Measurements from ENCODE around the gene TXNDC5.

TXNDC5 gene

DNA sequence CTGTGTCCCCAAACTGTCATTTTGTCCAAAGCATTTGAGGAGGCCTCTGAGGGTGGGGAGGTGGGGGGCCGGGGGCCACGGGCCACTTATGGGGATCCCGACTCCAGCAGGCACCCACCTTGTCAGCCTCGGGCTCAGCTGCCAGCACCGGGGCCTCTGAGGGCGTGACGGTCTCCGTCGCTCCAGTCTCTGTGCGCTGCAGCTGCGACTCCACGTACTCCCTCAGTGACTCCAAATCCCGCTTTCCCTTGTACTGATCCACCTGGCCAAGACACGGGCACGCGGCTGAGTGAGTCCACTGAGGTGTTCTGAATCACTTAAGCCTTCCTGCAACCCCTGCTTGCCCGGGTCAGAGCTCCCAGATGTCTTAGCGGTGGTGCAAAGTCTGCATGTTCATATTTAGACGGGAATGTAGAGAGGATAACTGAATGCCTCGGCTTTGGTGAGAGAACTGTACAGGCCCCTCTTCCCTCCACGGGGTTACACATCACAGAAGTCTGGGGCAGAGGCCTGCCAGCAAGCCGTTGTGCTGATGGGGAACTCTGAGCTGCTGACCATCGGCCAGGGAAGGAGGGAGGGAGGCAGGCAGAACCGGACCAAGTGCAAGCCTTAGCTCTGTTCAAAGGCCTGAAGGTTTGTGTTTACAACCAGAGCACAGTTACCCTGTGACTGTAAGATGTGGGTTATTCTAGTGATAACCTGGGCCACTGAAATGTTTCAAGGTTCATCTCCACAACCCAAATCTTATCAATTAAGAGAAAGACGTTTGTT is 21.8 kb downstream of the TXNDC5 start:
- TF ChIP-seq CTCF (IDR thresholded peaks at IDR 0.05; ENCODE audit: insufficient read depth, low read length, poor library complexity, severe bottlenecking): no peak
- no peak overlapping the region for H3K4me3 ChIP-seq (replicated peaks; ENCODE audit: low read depth, low read length)
- H3K36me3 ChIP-seq (ENCODE audit: control insufficient read depth, insufficient read depth, low read length): peaks cover 63% of the 10 kb centered on the region

GRCh38 chr6:7887278-7887991 is 23.2 kb downstream of the TXNDC5 start:
- no peak overlapping the region for H3K4me3 ChIP-seq (replicated peaks; ENCODE audit: low read depth, low read length)
- no peaks in the 10 kb centered on the region for H3K27me3 ChIP-seq (replicated peaks; ENCODE audit: control insufficient read depth, insufficient read depth, low read length)
- DNase-seq (ENCODE audit: extremely low read depth, insufficient read length): no peak
- no peak for TF ChIP-seq CTCF (IDR thresholded peaks at IDR 0.05; ENCODE audit: insufficient read depth, low read length, poor library complexity, severe bottlenecking)
- peaks cover 61% of the 10 kb centered on the region for H3K36me3 ChIP-seq (ENCODE audit: control insufficient read depth, insufficient read depth, low read length)

More for the DNA sequence above, 21.8 kb downstream of the TXNDC5 start:
- DNase-seq (ENCODE audit: extremely low read depth, insufficient read length): no peak
- no peaks in the 10 kb centered on the region for H3K27me3 ChIP-seq (replicated peaks; ENCODE audit: control insufficient read depth, insufficient read depth, low read length)

DNA sequence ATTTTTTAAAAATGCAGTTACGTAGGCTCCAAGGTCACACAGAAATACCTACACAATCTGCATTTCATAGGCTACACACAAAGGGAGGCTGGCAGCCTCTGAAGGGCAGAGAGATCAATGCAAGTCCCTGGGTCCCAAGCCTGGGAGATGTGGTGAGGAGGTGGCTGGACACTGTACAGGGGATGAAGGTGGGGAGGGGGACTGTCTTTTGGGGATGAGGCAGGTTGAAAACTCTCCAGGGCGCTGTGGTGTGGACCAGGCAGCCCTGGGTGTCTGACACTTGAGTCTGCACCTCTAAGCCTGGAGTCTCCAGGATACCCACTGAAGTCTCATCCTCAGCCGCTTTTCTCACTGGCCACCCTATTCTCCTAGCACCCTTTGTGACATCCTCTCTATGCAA is 24.5 kb downstream of the TXNDC5 start:
- no peaks in the 10 kb centered on the region for H3K27me3 ChIP-seq (replicated peaks; ENCODE audit: control insufficient read depth, insufficient read depth, low read length)
- DNase-seq (ENCODE audit: extremely low read depth, insufficient read length): no peak
- TF ChIP-seq CTCF (IDR thresholded peaks at IDR 0.05; ENCODE audit: insufficient read depth, low read length, poor library complexity, severe bottlenecking): no peak
- peaks cover 58% of the 10 kb centered on the region for H3K36me3 ChIP-seq (ENCODE audit: control insufficient read depth, insufficient read depth, low read length)
- no peak overlapping the region for H3K4me3 ChIP-seq (replicated peaks; ENCODE audit: low read depth, low read length)

GRCh38 chr6:7883381-7883780 is 27.2 kb downstream of the TXNDC5 start:
- DNase-seq (ENCODE audit: extremely low read depth, insufficient read length): no peak
- Histone ChIP-seq H3K27me3 (replicated peaks; ENCODE audit: control insufficient read depth, insufficient read depth, low read length) (no peaks in the 10 kb centered on the region), H3K36me3 (ENCODE audit: control insufficient read depth, insufficient read depth, low read length) (peaks cover 50% of the 10 kb centered on the region), H3K4me3 (replicated peaks; ENCODE audit: low read depth, low read length) (no peak overlapping the region)
- no peak for TF ChIP-seq CTCF (IDR thresholded peaks at IDR 0.05; ENCODE audit: insufficient read depth, low read length, poor library complexity, severe bottlenecking)

GRCh38 chr6:7882505-7883257 is 27.9 kb downstream of the TXNDC5 start:
- no peaks in the 10 kb centered on the region for H3K27me3 ChIP-seq (replicated peaks; ENCODE audit: control insufficient read depth, insufficient read depth, low read length)
- peaks cover 44% of the 10 kb centered on the region for H3K36me3 ChIP-seq (ENCODE audit: control insufficient read depth, insufficient read depth, low read length)
- DNase-seq (ENCODE audit: extremely low read depth, insufficient read length): no peak
- TF ChIP-seq CTCF (IDR thresholded peaks at IDR 0.05; ENCODE audit: insufficient read depth, low read length, poor library complexity, severe bottlenecking): no peak
- H3K4me3 ChIP-seq (replicated peaks; ENCODE audit: low read depth, low read length): no peak overlapping the region
